ENCODE data around the gene SLC16A2.

DNA sequence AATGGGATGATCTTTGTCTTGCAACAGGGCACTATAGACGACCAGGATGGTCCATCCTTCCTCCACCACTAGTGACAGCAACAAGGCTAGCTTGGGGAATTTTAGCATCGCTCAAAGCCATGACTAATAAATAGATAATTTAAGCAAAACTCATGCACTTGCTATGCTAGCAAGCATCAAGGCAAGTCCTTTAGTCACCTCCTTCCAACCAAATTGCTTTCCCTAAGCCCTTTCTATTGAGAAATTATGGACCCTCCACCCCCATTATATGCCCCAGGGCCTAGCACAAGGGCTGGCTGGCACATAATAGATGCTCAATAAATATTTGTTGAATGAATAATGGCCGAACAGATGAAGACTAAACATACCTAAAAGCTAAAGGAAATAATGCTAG lies 28.6 kb downstream of the SLC16A2 start:
- TF ChIP-seq ZNF274 (IDR thresholded peaks at IDR 0.05; ENCODE audit: low read depth, low read length) = no peak
- no peak for TF ChIP-seq YY1 (IDR thresholded peaks at IDR 0.05; ENCODE audit: insufficient read depth, insufficient read length)
- TF ChIP-seq SUZ12 (IDR thresholded peaks at IDR 0.05; ENCODE audit: extremely low read depth, insufficient read depth, insufficient read length) = no peak
